Measurements from ENCODE around the gene PGA3. TPM values are rescaled to one million over a fixed set of nuclear protein-coding genes. Genes with fewer than 3 reads are reported as not detected.
"Not testable (repeated sequence)": the region's sequence is repeated elsewhere in the genome, so short reads cannot be mapped to it uniquely, and the experiment has no call there.

The PGA3 gene
- total RNA-seq, 1 donor = not detected

- H3K27me3 ChIP-seq (ENCODE audit: insufficient read depth, low read length); H4K20me1 ChIP-seq (ENCODE audit: insufficient read depth, low read length); H3K4me2 ChIP-seq (ENCODE audit: insufficient read depth, low read length); H3K9me3 ChIP-seq (ENCODE audit: low read depth, low read length); H2AFZ ChIP-seq (ENCODE audit: low read length); H3K36me3 ChIP-seq (ENCODE audit: insufficient read depth, low read length); H3K4me3 ChIP-seq (ENCODE audit: insufficient read depth, low read length); H3K79me2 ChIP-seq (ENCODE audit: insufficient read depth, low read length); H3K27ac ChIP-seq (ENCODE audit: low read depth, low read length); DNase-seq (ENCODE audit: insufficient read length, low spot score, missing footprints); H3K4me1 ChIP-seq (ENCODE audit: insufficient read depth, low read length): not testable (repeated sequence)
Observed at GRCh38 chr11:61229458-61229857, 26.1 kb downstream of the PGA3 start.

GRCh38 chr11:61231033-61231432, 27.7 kb downstream of the PGA3 start:
- H3K36me3 ChIP-seq (ENCODE audit: insufficient read depth, low read length); H3K4me2 ChIP-seq (ENCODE audit: insufficient read depth, low read length); H4K20me1 ChIP-seq (ENCODE audit: insufficient read depth, low read length); H3K79me2 ChIP-seq (ENCODE audit: insufficient read depth, low read length); H3K27ac ChIP-seq (ENCODE audit: low read depth, low read length); H2AFZ ChIP-seq (ENCODE audit: low read length); H3K27me3 ChIP-seq (ENCODE audit: insufficient read depth, low read length); H3K4me1 ChIP-seq (ENCODE audit: insufficient read depth, low read length); H3K4me3 ChIP-seq (ENCODE audit: insufficient read depth, low read length); DNase-seq (ENCODE audit: insufficient read length, low spot score, missing footprints); H3K9me3 ChIP-seq (ENCODE audit: low read depth, low read length): not testable (repeated sequence)

- not testable (repeated sequence) for H3K4me2 ChIP-seq (ENCODE audit: insufficient read depth, low read length); H4K20me1 ChIP-seq (ENCODE audit: insufficient read depth, low read length); H3K9me3 ChIP-seq (ENCODE audit: low read depth, low read length); H3K27me3 ChIP-seq (ENCODE audit: insufficient read depth, low read length); DNase-seq (ENCODE audit: insufficient read length, low spot score, missing footprints); H3K79me2 ChIP-seq (ENCODE audit: insufficient read depth, low read length); H3K4me1 ChIP-seq (ENCODE audit: insufficient read depth, low read length); H3K36me3 ChIP-seq (ENCODE audit: insufficient read depth, low read length); H2AFZ ChIP-seq (ENCODE audit: low read length); H3K4me3 ChIP-seq (ENCODE audit: insufficient read depth, low read length); H3K27ac ChIP-seq (ENCODE audit: low read depth, low read length)
Observed at GRCh38 chr11:61231585-61231984, 28.3 kb downstream of the PGA3 start.

GRCh38 chr11:61232548-61233145, 29.3 kb downstream of the PGA3 start:
- H3K79me2 ChIP-seq (ENCODE audit: insufficient read depth, low read length); H3K36me3 ChIP-seq (ENCODE audit: insufficient read depth, low read length); H3K9me3 ChIP-seq (ENCODE audit: low read depth, low read length); DNase-seq (ENCODE audit: insufficient read length, low spot score, missing footprints); H3K4me3 ChIP-seq (ENCODE audit: insufficient read depth, low read length); H4K20me1 ChIP-seq (ENCODE audit: insufficient read depth, low read length); H3K27me3 ChIP-seq (ENCODE audit: insufficient read depth, low read length); H3K4me2 ChIP-seq (ENCODE audit: insufficient read depth, low read length); H3K4me1 ChIP-seq (ENCODE audit: insufficient read depth, low read length); H3K27ac ChIP-seq (ENCODE audit: low read depth, low read length); H2AFZ ChIP-seq (ENCODE audit: low read length): not testable (repeated sequence)

- not testable (repeated sequence) for H3K4me3 ChIP-seq (ENCODE audit: insufficient read depth, low read length); H3K4me2 ChIP-seq (ENCODE audit: insufficient read depth, low read length); H4K20me1 ChIP-seq (ENCODE audit: insufficient read depth, low read length); H3K27me3 ChIP-seq (ENCODE audit: insufficient read depth, low read length); H3K36me3 ChIP-seq (ENCODE audit: insufficient read depth, low read length); H3K9me3 ChIP-seq (ENCODE audit: low read depth, low read length); H2AFZ ChIP-seq (ENCODE audit: low read length); H3K27ac ChIP-seq (ENCODE audit: low read depth, low read length); DNase-seq (ENCODE audit: insufficient read length, low spot score, missing footprints); H3K79me2 ChIP-seq (ENCODE audit: insufficient read depth, low read length); H3K4me1 ChIP-seq (ENCODE audit: insufficient read depth, low read length)
Observed at GRCh38 chr11:61237130-61237529, 33.8 kb downstream of the PGA3 start.

GRCh38 chr11:61240288-61240687, 37.0 kb downstream of the PGA3 start:
- H4K20me1 ChIP-seq (ENCODE audit: insufficient read depth, low read length); H3K79me2 ChIP-seq (ENCODE audit: insufficient read depth, low read length); H3K4me2 ChIP-seq (ENCODE audit: insufficient read depth, low read length); H3K9me3 ChIP-seq (ENCODE audit: low read depth, low read length); H3K4me3 ChIP-seq (ENCODE audit: insufficient read depth, low read length); H3K27ac ChIP-seq (ENCODE audit: low read depth, low read length); H3K4me1 ChIP-seq (ENCODE audit: insufficient read depth, low read length); H3K36me3 ChIP-seq (ENCODE audit: insufficient read depth, low read length); DNase-seq (ENCODE audit: insufficient read length, low spot score, missing footprints); H2AFZ ChIP-seq (ENCODE audit: low read length); H3K27me3 ChIP-seq (ENCODE audit: insufficient read depth, low read length): not testable (repeated sequence)

GRCh38 chr11:61240875-61241274, 37.6 kb downstream of the PGA3 start, which contains the start of gene PGA5:
TSS of gene PGA5 (plus strand) at chr11:61241175. CDS start at chr11:61241227, 52 bp downstream.
- not testable (repeated sequence) for H4K20me1 ChIP-seq (ENCODE audit: insufficient read depth, low read length); H3K4me3 ChIP-seq (ENCODE audit: insufficient read depth, low read length); H3K79me2 ChIP-seq (ENCODE audit: insufficient read depth, low read length); H3K36me3 ChIP-seq (ENCODE audit: insufficient read depth, low read length); H2AFZ ChIP-seq (ENCODE audit: low read length); DNase-seq (ENCODE audit: insufficient read length, low spot score, missing footprints); H3K27me3 ChIP-seq (ENCODE audit: insufficient read depth, low read length); H3K4me1 ChIP-seq (ENCODE audit: insufficient read depth, low read length); H3K4me2 ChIP-seq (ENCODE audit: insufficient read depth, low read length); H3K27ac ChIP-seq (ENCODE audit: low read depth, low read length); H3K9me3 ChIP-seq (ENCODE audit: low read depth, low read length)

- H3K27ac ChIP-seq (ENCODE audit: low read depth, low read length); H3K36me3 ChIP-seq (ENCODE audit: insufficient read depth, low read length); DNase-seq (ENCODE audit: insufficient read length, low spot score, missing footprints); H2AFZ ChIP-seq (ENCODE audit: low read length); H3K4me1 ChIP-seq (ENCODE audit: insufficient read depth, low read length); H3K4me3 ChIP-seq (ENCODE audit: insufficient read depth, low read length); H3K4me2 ChIP-seq (ENCODE audit: insufficient read depth, low read length); H3K27me3 ChIP-seq (ENCODE audit: insufficient read depth, low read length); H3K79me2 ChIP-seq (ENCODE audit: insufficient read depth, low read length); H3K9me3 ChIP-seq (ENCODE audit: low read depth, low read length); H4K20me1 ChIP-seq (ENCODE audit: insufficient read depth, low read length): not testable (repeated sequence)
Observed at GRCh38 chr11:61241526-61241925, 38.2 kb downstream of the PGA3 start.

- H3K36me3 ChIP-seq (ENCODE audit: insufficient read depth, low read length); H3K9me3 ChIP-seq (ENCODE audit: low read depth, low read length); H3K4me2 ChIP-seq (ENCODE audit: insufficient read depth, low read length); DNase-seq (ENCODE audit: insufficient read length, low spot score, missing footprints); H4K20me1 ChIP-seq (ENCODE audit: insufficient read depth, low read length); H3K4me1 ChIP-seq (ENCODE audit: insufficient read depth, low read length); H3K27me3 ChIP-seq (ENCODE audit: insufficient read depth, low read length); H3K4me3 ChIP-seq (ENCODE audit: insufficient read depth, low read length); H3K27ac ChIP-seq (ENCODE audit: low read depth, low read length); H3K79me2 ChIP-seq (ENCODE audit: insufficient read depth, low read length); H2AFZ ChIP-seq (ENCODE audit: low read length): not testable (repeated sequence)
Observed at GRCh38 chr11:61245284-61245964, 42.1 kb downstream of the PGA3 start.
